HepG2 (cell line): Measurements from ENCODE around the gene GPHN. TPM values are rescaled to one million over a fixed set of nuclear protein-coding genes. Genes with fewer than 3 reads are reported as not detected.
A peak's percentile ranks its signal among the peaks of the same experiment; 100 is the strongest.

Experiments
- ATAC-seq: fragments of 200-7000 bp; cut with Tn5 transposase; 3 replicates; pipeline ENCODE4 v1.9.1; 2020; ENCODE audit warnings: mild to moderate bottlenecking, moderate library complexity
- BruUV-seq: library from RNA; stranded (reverse); fragments of 400-500 nt; replicated peaks from 2 replicates; lab custom pipeline; 2021; lab: Mats Ljungman, UMichigan
- CTCF ChIA-PET: fragments of 300-600 bp; formaldehyde crosslinking; extraction: SDS; loops from one replicate; lab custom pipeline; 2021; ENCODE audit warnings: low total read pairs, inconsistent platforms, low intra/inter-chr PET ratio; lab: Yijun Ruan, JAX
- POLR2A ChIA-PET: fragments of 350-600 bp; sonication (Branson Sonifier 250); formaldehyde crosslinking; loops from one replicate; lab custom pipeline; 2020; ENCODE audit warnings: antibody characterized with exemption, inconsistent platforms; lab: Yijun Ruan, JAX
- DNase-seq: peaks from one replicate; pipeline ENCODE4 v3.0.0-alpha.2; 2015; ENCODE audit warnings: low spot score
- FAIRE-seq: peaks from 3 replicates; lab custom pipeline; 2011; peaks lifted over from hg19 to GRCh38; lab: Jason Lieb, UNC
- H2AFZ ChIP-seq: one replicate; pipeline ENCODE4 v1.6.1; 2011; ENCODE audit warnings: low read length, inconsistent platforms
- H3K27ac ChIP-seq: fragments of 300-600 bp; 3 replicates; pipeline ENCODE4 v1.8.0; 2011; ENCODE audit warnings: mixed run types, mild to moderate bottlenecking, mixed read lengths, low read length, inconsistent platforms; ENCODE audit not compliant: insufficient read depth; ENCODE audit errors: extremely low read length
- H3K27me3 ChIP-seq, 2 experiments: fragments of 200-600 bp in 1 of 2; 2 replicates in 1 of 2; 3 replicates in 1 of 2; pipeline versions ENCODE4 v1.6.0 to v1.8.0; 2011; ENCODE audit warnings: low read length in 2 of 2, mild to moderate bottlenecking in 2 of 2, moderate library complexity in 2 of 2, inconsistent platforms in 1 of 2; ENCODE audit not compliant: insufficient read depth in 2 of 2, control insufficient read depth in 1 of 2
- H3K36me3 ChIP-seq, 2 experiments: fragments of 200-600 bp in 1 of 2; replicated peaks in 1 of 2; 2 replicates in 1 of 2; 3 replicates in 1 of 2; pipeline versions ENCODE4 v1.5.1 to v1.8.0; 2011; ENCODE audit warnings: low read length in 2 of 2, inconsistent platforms in 1 of 2; ENCODE audit not compliant: insufficient read depth in 2 of 2, control insufficient read depth in 1 of 2
- H3K4me1 ChIP-seq: 2 replicates; pipeline ENCODE4 v1.5.1; 2012; ENCODE audit warnings: low read length, inconsistent platforms; ENCODE audit not compliant: insufficient read depth
- H3K4me2 ChIP-seq: 2 replicates; pipeline ENCODE4 v1.6.0; 2011; ENCODE audit warnings: low read depth, low read length, inconsistent platforms
- H3K4me3 ChIP-seq, 3 experiments: fragments of 200-600 bp in 1 of 3; sonication (generic), shearing (Covaris generic) in 1 of 3; replicated peaks in 1 of 3; 2 replicates each; pipeline ENCODE4 v1.5.1; 2011 to 2016; ENCODE audit warnings: low read length in 3 of 3, inconsistent platforms in 2 of 3, low read depth in 2 of 3, mild to moderate bottlenecking in 2 of 3, control low read depth in 1 of 3, mixed read lengths in 1 of 3; ENCODE audit not compliant: insufficient read depth in 1 of 3
- H3K79me2 ChIP-seq: one replicate; pipeline ENCODE4 v1.6.1; 2011; ENCODE audit warnings: low read length, inconsistent platforms; ENCODE audit not compliant: insufficient read depth
- H3K9ac ChIP-seq: 2 replicates; pipeline ENCODE4 v1.6.0; 2011; ENCODE audit warnings: mild to moderate bottlenecking, low read depth, low read length, inconsistent platforms; ENCODE audit not compliant: insufficient read depth
- H3K9me3 ChIP-seq: 2 replicates; pipeline ENCODE4 v1.5.1; 2012; ENCODE audit warnings: mild to moderate bottlenecking, low read length
- H4K20me1 ChIP-seq: 2 replicates; pipeline ENCODE4 v1.6.0; 2011; ENCODE audit warnings: inconsistent platforms, mild to moderate bottlenecking, low read length, moderate library complexity; ENCODE audit not compliant: insufficient read depth
- ARID3A ChIP-seq: IDR thresholded peaks from 2 replicates; pipeline ENCODE4 v1.6.1; 2012; ENCODE audit warnings: low read depth, low read length, improper control_type of control experiment
- CEBPB ChIP-seq: IDR thresholded peaks from 2 replicates; pipeline ENCODE4 v1.6.1; 2011; ENCODE audit warnings: low read depth, low read length, improper control_type of control experiment, borderline replicate concordance
- DMTF1 ChIP-seq: sonication (generic); formaldehyde crosslinking; IDR thresholded peaks from 2 replicates; pipeline ENCODE4 v1.4.0; 2020; ENCODE audit warnings: mild to moderate bottlenecking, missing genetic modification reagents
- JUN ChIP-seq: sonication (generic); formaldehyde crosslinking; IDR thresholded peaks from 2 replicates; pipeline ENCODE4 v1.4.0; 2020; ENCODE audit warnings: mild to moderate bottlenecking, missing genetic modification reagents
- STAG1 ChIP-seq: sonication (generic); formaldehyde crosslinking; IDR thresholded peaks from 2 replicates; pipeline ENCODE4 v1.4.0; 2020; ENCODE audit warnings: missing genetic modification reagents
- TEAD3 ChIP-seq: optimal IDR thresholded peaks from 2 replicates; pipeline ENCODE3; 2016; ENCODE audit warnings: borderline replicate concordance
- WGBS: methylation state at CpG from one replicate; pipeline ENCODE4 v1.1.6; 2017; ENCODE audit warnings: low lambda C conversion rate; 5-methylcytosine and 5-hydroxymethylcytosine counted together
- in situ Hi-C: cut with HindIII; loops from 2 replicates; pipeline ENCODE4 v1.10.0; 2017; ENCODE audit warnings: low pct_unique_long_range_greater_than_20kb; ENCODE audit not compliant: extremely low pct_ligation_motif_present
- intact Hi-C: fragments of 100-400 bp; cut with micrococcal nuclease; formaldehyde crosslinking; loops from one replicate; pipeline ENCODE4 v1.10.0; 2022; ENCODE audit not compliant: unreplicated experiment
- polyA plus RNA-seq, 8 experiments: library from polyadenylated mRNA; depleted of rRNA in 3 of 8; stranded (reverse) in 7 of 8; unstranded in 1 of 8; fragments of >200 nt; fragmentation: Illumina TruSeq in 4 of 8; extraction: Trizol in 4 of 8; gene quantifications; 2 replicates each; pipeline versions ENCODE4 v1.2.1 to v1.2.3, GENCODE V29; 2011 to 2016; ENCODE audit warnings: low read depth in 4 of 8, missing spikeins in 1 of 8, mixed read lengths in 1 of 8; ENCODE audit not compliant: insufficient read depth in 1 of 8
- total RNA-seq, 5 experiments: library from RNA; depleted of rRNA; stranded (reverse); fragments of >200 nt; fragmentation: Illumina TruSeq; extraction: Trizol; gene quantifications; 2 replicates each; pipeline ENCODE4 v1.2.3, GENCODE V29; 2016; ENCODE audit warnings: low read depth in 1 of 5

Gene GPHN
- total and polyA plus RNA-seq, 2 of the 13 experiments (the other 11 are each of a cell fraction or from before 2014, with no cell fraction given): 12.7 to 19.2 TPM

DNA sequence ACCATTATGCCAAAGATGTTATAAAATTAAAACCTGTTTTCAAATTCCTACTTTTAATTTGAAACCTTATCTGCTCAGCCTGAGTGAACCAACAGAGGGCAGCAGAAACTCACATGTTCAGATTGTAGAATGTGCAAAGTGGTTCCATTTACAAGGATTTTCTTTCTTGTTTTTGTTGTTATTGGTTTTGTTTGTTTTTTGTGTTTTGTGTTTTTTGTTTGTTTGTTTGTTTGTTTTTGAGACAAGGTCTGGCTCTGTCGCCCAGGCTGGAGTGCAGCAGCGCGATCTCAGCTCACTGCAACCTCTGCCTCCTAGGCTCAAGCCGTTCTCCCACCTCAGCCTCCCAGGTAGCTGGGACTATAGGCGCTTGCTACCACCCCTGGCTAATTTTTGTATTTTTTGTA, 658.5 kb downstream of the GPHN start (continued):
- TF ChIP-seq DMTF1 (CRISPR knock-in tag) (no peak), ARID3A (0 out of 2 replicates have a peak, but pooled peaks have one; percentile 25), STAG1 (peak; percentile 84)

GRCh38 chr14:67167420-67168109, 659.6 kb downstream of the GPHN start:
- DNase-seq: peak; percentile 12
- CTCF ChIA-PET: interaction anchor here (2.8 kb wide), 1 partner anchor 118 kb away, joined by 42 read pairs; no protein-coding TSS in a partner anchor
- no peak for ATAC-seq
- 84% methylated on average over 2 of the region's 2 CpGs for WGBS
- H2AFZ ChIP-seq: no peak overlapping the region
- H3K27ac ChIP-seq: no peak overlapping the region
- no peaks in the 10 kb centered on the region for H4K20me1 ChIP-seq
- H3K4me3 ChIP-seq: no peak overlapping the region
- no peak overlapping the region for H3K9ac ChIP-seq
- in situ Hi-C loops: loop anchor here (5.0 kb wide), 1 partner anchor 115 kb away; no protein-coding TSS in a partner anchor
- H3K4me2 ChIP-seq: no peak overlapping the region
- no peaks in the 10 kb centered on the region for H3K27me3 ChIP-seq
- H3K79me2 ChIP-seq: no peaks in the 10 kb centered on the region
- no peak for FAIRE-seq
- peaks cover 0 to 3% of the 10 kb centered on the region in 2 experiments; a peak in 4 of 5 replicates for H3K36me3 ChIP-seq
- POLR2A ChIA-PET: no interaction called here
- H3K9me3 ChIP-seq: no peaks in the 10 kb centered on the region
- no TSS peak for BruUV-seq
- TF ChIP-seq CEBPB (peak; percentile 36; the same call in 1 of the 2 replicates), TEAD3 (CRISPR knock-in tag) (peak; percentile 14), JUN (no peak)
- TF ChIP-seq, all 625 proteins: peak for 2
- intact Hi-C loops: no loop called here
- peaks cover 6% of the 10 kb centered on the region for H3K4me1 ChIP-seq
